Karpas-422 (cell line): Measurements from ENCODE around the gene LECT2. TPM values are rescaled to one million over a fixed set of nuclear protein-coding genes. Genes with fewer than 3 reads are reported as not detected.

ENCODE experiments used
- DNase-seq: peaks from one replicate; pipeline ENCODE4 v3.0.0-alpha.2; 2015
- H2AFZ ChIP-seq: fragments of 200-600 bp; sonication (generic); 2 replicates; pipeline ENCODE4 v1.6.1; 2014; ENCODE audit warnings: antibody characterized with exemption, low read length, mixed read lengths
- H3K27ac ChIP-seq: fragments of 200-600 bp; sonication (generic); 2 replicates; pipeline ENCODE4 v1.5.1; 2014; ENCODE audit warnings: mild to moderate bottlenecking, low read length, moderate library complexity
- H3K27me3 ChIP-seq: fragments of 200-600 bp; sonication (generic); 2 replicates; pipeline ENCODE4 v1.6.1; 2014; ENCODE audit warnings: low read length, mixed read lengths
- H3K36me3 ChIP-seq: fragments of 200-600 bp; sonication (generic); 2 replicates; pipeline ENCODE4 v1.6.1; 2014; ENCODE audit warnings: low read length, mixed read lengths; ENCODE audit not compliant: insufficient read depth
- H3K4me1 ChIP-seq: fragments of 200-600 bp; sonication (generic); 2 replicates; pipeline ENCODE4 v1.6.1; 2014; ENCODE audit warnings: mild to moderate bottlenecking, low read length, mixed read lengths
- H3K4me2 ChIP-seq: fragments of 200-600 bp; sonication (generic); 2 replicates; pipeline ENCODE4 v1.6.1; 2014; ENCODE audit warnings: low read length, low read depth, mild to moderate bottlenecking; ENCODE audit not compliant: poor library complexity, severe bottlenecking
- H3K4me3 ChIP-seq: fragments of 200-600 bp; sonication (generic); 2 replicates; pipeline ENCODE4 v1.5.1; 2014; ENCODE audit warnings: mild to moderate bottlenecking, antibody characterized with exemption, low read length, mixed read lengths
- H3K79me2 ChIP-seq: fragments of 200-600 bp; sonication (generic); 2 replicates; pipeline ENCODE4 v1.6.1; 2014; ENCODE audit warnings: mild to moderate bottlenecking, low read length, mixed read lengths
- H3K9ac ChIP-seq: fragments of 200-600 bp; sonication (generic); 2 replicates; pipeline ENCODE4 v1.6.0; 2014; ENCODE audit warnings: low read length
- H3K9me2 ChIP-seq: fragments of 200-600 bp; sonication (generic), shearing (Covaris generic); replicated peaks from 2 replicates; pipeline ENCODE4 v1.6.0; 2014; ENCODE audit warnings: mild to moderate bottlenecking, low read length, moderate library complexity; ENCODE audit not compliant: insufficient read depth
- H3K9me3 ChIP-seq: fragments of 300-700, 200-600 bp; sonication (generic); 2 replicates; pipeline ENCODE4 v1.6.1; 2014; ENCODE audit warnings: low read length, mixed read lengths
- H4K20me1 ChIP-seq: fragments of 200-600 bp; sonication (generic); 2 replicates; pipeline ENCODE4 v1.6.1; 2014; ENCODE audit warnings: mild to moderate bottlenecking, antibody characterized with exemption, low read length, low read depth; ENCODE audit not compliant: insufficient read depth
- total RNA-seq: library from RNA; depleted of rRNA; stranded (reverse); fragments of >200 nt; shearing (Covaris generic); gene quantifications from 2 replicates; pipeline ENCODE4 v1.2.3, GENCODE V29; 2014; ENCODE audit warnings: low replicate concordance

The LECT2 gene
- total RNA-seq, 1 experiment from 2014 or later, result not detected

- Histone ChIP-seq H3K9ac (no peak overlapping the region), H3K36me3 (no peaks in the 10 kb centered on the region), H3K9me2 (no peaks in the 10 kb centered on the region), H3K4me1 (no peaks in the 10 kb centered on the region), H3K4me3 (no peak overlapping the region), H2AFZ (no peak overlapping the region), H3K27me3 (no peaks in the 10 kb centered on the region), H3K27ac (no peak overlapping the region), H3K79me2 (no peaks in the 10 kb centered on the region), H3K4me2 (no peak overlapping the region), H3K9me3 (no peaks in the 10 kb centered on the region), H4K20me1 (no peaks in the 10 kb centered on the region)
- DNase-seq, result no peak
Observed at GRCh38 chr5:135976216-135976615, 21.4 kb upstream of the LECT2 start.

GRCh38 chr5:135975122-135975521 is 20.3 kb upstream of the LECT2 start:
- Histone ChIP-seq H3K4me2 (no peak overlapping the region), H3K36me3 (no peaks in the 10 kb centered on the region)
- DNase-seq, result no peak

GRCh38 chr5:135974021-135974600 is 19.3 kb upstream of the LECT2 start:
- DNase-seq, result no peak
- Histone ChIP-seq H3K9ac (no peak overlapping the region), H3K27me3 (no peaks in the 10 kb centered on the region), H3K4me2 (no peak overlapping the region), H3K9me2 (no peaks in the 10 kb centered on the region), H3K79me2 (no peaks in the 10 kb centered on the region), H3K27ac (no peak overlapping the region), H3K9me3 (no peaks in the 10 kb centered on the region), H3K4me3 (no peak overlapping the region), H3K4me1 (no peaks in the 10 kb centered on the region), H4K20me1 (no peaks in the 10 kb centered on the region), H3K36me3 (no peaks in the 10 kb centered on the region), H2AFZ (no peak overlapping the region)

More at GRCh38 chr5:135975122-135975521, 20.3 kb upstream of the LECT2 start:
- Histone ChIP-seq H4K20me1 (no peaks in the 10 kb centered on the region), H3K79me2 (no peaks in the 10 kb centered on the region), H2AFZ (no peak overlapping the region), H3K27me3 (no peaks in the 10 kb centered on the region), H3K27ac (no peak overlapping the region), H3K4me3 (no peak overlapping the region), H3K9me3 (no peaks in the 10 kb centered on the region), H3K9me2 (no peaks in the 10 kb centered on the region), H3K9ac (no peak overlapping the region), H3K4me1 (no peaks in the 10 kb centered on the region)

- H3K79me2 ChIP-seq, result no peaks in the 10 kb centered on the region
- H3K27ac ChIP-seq, result no peak overlapping the region
- H3K9ac ChIP-seq, result no peak overlapping the region
- no peak for DNase-seq
- H3K4me1 ChIP-seq, result no peaks in the 10 kb centered on the region
- no peak overlapping the region for H3K4me3 ChIP-seq
- H3K4me2 ChIP-seq, result no peak overlapping the region
- H3K36me3 ChIP-seq, result no peaks in the 10 kb centered on the region
- no peaks in the 10 kb centered on the region for H3K9me3 ChIP-seq
- H3K9me2 ChIP-seq, result no peaks in the 10 kb centered on the region
- no peaks in the 10 kb centered on the region for H3K27me3 ChIP-seq
- H4K20me1 ChIP-seq, result no peaks in the 10 kb centered on the region
- no peak overlapping the region for H2AFZ ChIP-seq
Observed at GRCh38 chr5:135973323-135974020, 18.7 kb upstream of the LECT2 start.

GRCh38 chr5:135971701-135972100 is 16.9 kb upstream of the LECT2 start:
- H2AFZ ChIP-seq, result no peak overlapping the region
- no peaks in the 10 kb centered on the region for H3K9me3 ChIP-seq
- DNase-seq, result no peak
- no peaks in the 10 kb centered on the region for H4K20me1 ChIP-seq
- no peaks in the 10 kb centered on the region for H3K9me2 ChIP-seq
- H3K4me3 ChIP-seq, result no peak overlapping the region
- no peaks in the 10 kb centered on the region for H3K27me3 ChIP-seq
- H3K79me2 ChIP-seq, result no peaks in the 10 kb centered on the region
- no peak overlapping the region for H3K4me2 ChIP-seq
- H3K36me3 ChIP-seq, result no peaks in the 10 kb centered on the region
- H3K4me1 ChIP-seq, result no peaks in the 10 kb centered on the region
- H3K9ac ChIP-seq, result no peak overlapping the region
- no peak overlapping the region for H3K27ac ChIP-seq

GRCh38 chr5:135966790-135967189 is 12.0 kb upstream of the LECT2 start:
- H3K36me3 ChIP-seq, result no peaks in the 10 kb centered on the region
- no peak overlapping the region for H3K4me3 ChIP-seq
- no peak overlapping the region for H3K27ac ChIP-seq
- DNase-seq, result no peak
- H3K4me1 ChIP-seq, result no peaks in the 10 kb centered on the region; the same call in 1 of the 2 replicates
- H4K20me1 ChIP-seq, result no peaks in the 10 kb centered on the region
- H3K79me2 ChIP-seq, result no peaks in the 10 kb centered on the region
- H3K4me2 ChIP-seq, result no peak overlapping the region
- H3K9ac ChIP-seq, result no peak overlapping the region
- no peaks in the 10 kb centered on the region for H3K9me2 ChIP-seq
- H2AFZ ChIP-seq, result no peak overlapping the region
- no peaks in the 10 kb centered on the region for H3K27me3 ChIP-seq
- no peaks in the 10 kb centered on the region for H3K9me3 ChIP-seq

GRCh38 chr5:135966165-135966564 is 11.4 kb upstream of the LECT2 start:
- H3K27me3 ChIP-seq, result no peaks in the 10 kb centered on the region
- H3K9me3 ChIP-seq, result no peaks in the 10 kb centered on the region
- no peaks in the 10 kb centered on the region for H4K20me1 ChIP-seq
- no peaks in the 10 kb centered on the region; the same call in 1 of the 2 replicates for H3K4me1 ChIP-seq
- H3K9me2 ChIP-seq, result no peaks in the 10 kb centered on the region
- H3K79me2 ChIP-seq, result no peaks in the 10 kb centered on the region
- no peak overlapping the region for H2AFZ ChIP-seq
- H3K36me3 ChIP-seq, result no peaks in the 10 kb centered on the region
- no peak overlapping the region for H3K27ac ChIP-seq
- no peak overlapping the region for H3K9ac ChIP-seq
- no peak for DNase-seq
- no peak overlapping the region for H3K4me2 ChIP-seq
- H3K4me3 ChIP-seq, result no peak overlapping the region

GRCh38 chr5:135965504-135965903 is 10.7 kb upstream of the LECT2 start:
- no peak for DNase-seq
- no peaks in the 10 kb centered on the region for H3K27me3 ChIP-seq
- no peak overlapping the region for H3K9ac ChIP-seq
- no peak overlapping the region for H3K27ac ChIP-seq
- no peaks in the 10 kb centered on the region for H3K36me3 ChIP-seq
- no peaks in the 10 kb centered on the region; the same call in 1 of the 2 replicates for H3K4me1 ChIP-seq
- no peak overlapping the region for H3K4me3 ChIP-seq
- no peaks in the 10 kb centered on the region for H4K20me1 ChIP-seq
- no peaks in the 10 kb centered on the region for H3K9me2 ChIP-seq
- no peak overlapping the region for H2AFZ ChIP-seq
- H3K4me2 ChIP-seq, result no peak overlapping the region
- H3K9me3 ChIP-seq, result no peaks in the 10 kb centered on the region
- no peaks in the 10 kb centered on the region for H3K79me2 ChIP-seq
